HUES6 (cell line): ENCODE measurements around the gene KMT2E.
"Not testable (repeated sequence)": the region's sequence is repeated elsewhere in the genome, so short reads cannot be mapped to it uniquely, and the experiment has no call there.

Experiments
- H3K27ac ChIP-seq: 2 replicates; pipeline ENCODE4 v1.7.0; 2013; ENCODE audit warnings: low read depth, mild to moderate bottlenecking, low read length, inconsistent platforms
- H3K27me3 ChIP-seq: 2 replicates; pipeline ENCODE4 v1.6.1; 2013; ENCODE audit warnings: low read length; ENCODE audit not compliant: control insufficient read depth, insufficient read depth
- H3K36me3 ChIP-seq: 2 replicates; pipeline ENCODE4 v1.6.1; 2013; ENCODE audit warnings: low read length; ENCODE audit not compliant: control insufficient read depth, insufficient read depth
- H3K4me1 ChIP-seq: 2 replicates; pipeline ENCODE4 v1.6.1; 2013; ENCODE audit warnings: low read length; ENCODE audit not compliant: control insufficient read depth, insufficient read depth
- H3K4me3 ChIP-seq: 2 replicates; pipeline ENCODE4 v1.5.1; 2013; ENCODE audit warnings: low read depth, low read length
- H3K9ac ChIP-seq: one replicate; pipeline ENCODE4 v1.6.1; 2013; ENCODE audit warnings: mild to moderate bottlenecking, low read length
- H3K9me3 ChIP-seq: 2 replicates; pipeline ENCODE4 v1.6.1; 2013; ENCODE audit warnings: low read depth, low read length; ENCODE audit not compliant: control insufficient read depth, insufficient read depth

KMT2E gene

GRCh38 chr7:105030447-105030846 is 16.4 kb downstream of the KMT2E start:
- Histone ChIP-seq H3K27ac (no peak overlapping the region), H3K9me3 (no peaks in the 10 kb centered on the region), H3K9ac (no peak overlapping the region), H3K4me3 (no peak overlapping the region), H3K36me3 (peaks cover 2% of the 10 kb centered on the region; the same call in 1 of the 2 replicates), H3K4me1 (no peaks in the 10 kb centered on the region), H3K27me3 (no peaks in the 10 kb centered on the region)

- no peaks in the 10 kb centered on the region; the same call in 1 of the 2 replicates for H3K4me1 ChIP-seq
- H3K9me3 ChIP-seq: no peaks in the 10 kb centered on the region
- H3K27me3 ChIP-seq: no peaks in the 10 kb centered on the region
- H3K36me3 ChIP-seq: peaks cover 2% of the 10 kb centered on the region; the same call in 1 of the 2 replicates
- H3K27ac ChIP-seq: no peak overlapping the region
- no peak overlapping the region for H3K9ac ChIP-seq
- no peak overlapping the region for H3K4me3 ChIP-seq
These were observed 18.7 kb downstream of the KMT2E start for GRCh38 chr7:105032553-105033214.

GRCh38 chr7:105035349-105035748 is 21.3 kb downstream of the KMT2E start:
- Histone ChIP-seq H3K4me1 (no peaks in the 10 kb centered on the region; the same call in 1 of the 2 replicates), H3K27me3 (no peaks in the 10 kb centered on the region), H3K9ac (no peak overlapping the region), H3K36me3 (peaks cover 2% of the 10 kb centered on the region), H3K9me3 (no peaks in the 10 kb centered on the region), H3K27ac (no peak overlapping the region), H3K4me3 (no peak overlapping the region)

- Histone ChIP-seq H3K9me3 (no peaks in the 10 kb centered on the region), H3K27me3 (no peaks in the 10 kb centered on the region), H3K4me1 (no peaks in the 10 kb centered on the region; the same call in 1 of the 2 replicates), H3K36me3 (peaks cover 12% of the 10 kb centered on the region), H3K9ac (no peak overlapping the region), H3K4me3 (no peak overlapping the region), H3K27ac (no peak overlapping the region)
These were observed 22.5 kb downstream of the KMT2E start for GRCh38 chr7:105036217-105037168.

GRCh38 chr7:105037319-105037718 is 23.3 kb downstream of the KMT2E start:
- Histone ChIP-seq H3K36me3 (peaks cover 19% of the 10 kb centered on the region), H3K4me1 (no peaks in the 10 kb centered on the region; the same call in 1 of the 2 replicates)

DNA sequence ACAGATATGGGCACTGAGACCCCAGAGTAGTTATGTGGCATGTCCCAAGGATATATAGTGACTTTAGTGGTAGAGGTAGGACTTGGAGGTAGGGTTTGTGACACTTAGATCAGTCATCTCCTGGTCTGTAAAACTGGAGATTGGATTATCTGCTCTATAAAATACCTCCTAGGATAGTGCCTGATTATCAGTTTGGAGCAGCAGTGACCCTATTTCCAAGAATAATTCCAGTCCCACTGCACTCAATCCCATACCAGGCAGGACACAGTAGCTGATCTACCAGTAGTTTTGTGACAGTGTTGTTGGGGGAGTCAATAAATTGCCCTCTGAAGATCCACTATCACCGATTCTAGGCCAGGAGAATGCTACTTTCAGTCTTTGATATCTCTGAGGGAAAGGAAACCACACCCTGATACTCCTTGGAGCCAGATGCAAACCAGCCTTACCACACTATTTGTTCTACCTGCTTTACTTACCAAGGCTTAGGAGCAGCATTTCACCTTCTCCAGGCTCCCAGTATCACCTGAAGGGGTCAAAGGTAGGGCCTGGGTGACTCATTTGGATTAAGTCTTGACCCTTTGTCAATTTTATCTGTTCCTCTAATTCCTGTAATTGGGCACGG is 30.6 kb downstream of the KMT2E start:
- Histone ChIP-seq H3K4me3 (no peak overlapping the region), H3K9me3 (no peaks in the 10 kb centered on the region), H3K27me3 (no peaks in the 10 kb centered on the region), H3K27ac (no peak overlapping the region), H3K36me3 (peaks cover 77% of the 10 kb centered on the region), H3K9ac (no peak overlapping the region), H3K4me1 (no peaks in the 10 kb centered on the region)

More at GRCh38 chr7:105037319-105037718, 23.3 kb downstream of the KMT2E start:
- H3K27ac ChIP-seq: no peak overlapping the region
- no peak overlapping the region for H3K9ac ChIP-seq
- H3K4me3 ChIP-seq: no peak overlapping the region
- no peaks in the 10 kb centered on the region for H3K27me3 ChIP-seq
- H3K9me3 ChIP-seq: no peaks in the 10 kb centered on the region

GRCh38 chr7:105046414-105046813 is 32.4 kb downstream of the KMT2E start:
- no peak overlapping the region for H3K4me3 ChIP-seq
- no peaks in the 10 kb centered on the region for H3K27me3 ChIP-seq
- H3K36me3 ChIP-seq: peaks cover 83% of the 10 kb centered on the region
- H3K9me3 ChIP-seq: no peaks in the 10 kb centered on the region
- no peaks in the 10 kb centered on the region for H3K4me1 ChIP-seq
- H3K9ac ChIP-seq: no peak overlapping the region
- no peak overlapping the region for H3K27ac ChIP-seq

DNA sequence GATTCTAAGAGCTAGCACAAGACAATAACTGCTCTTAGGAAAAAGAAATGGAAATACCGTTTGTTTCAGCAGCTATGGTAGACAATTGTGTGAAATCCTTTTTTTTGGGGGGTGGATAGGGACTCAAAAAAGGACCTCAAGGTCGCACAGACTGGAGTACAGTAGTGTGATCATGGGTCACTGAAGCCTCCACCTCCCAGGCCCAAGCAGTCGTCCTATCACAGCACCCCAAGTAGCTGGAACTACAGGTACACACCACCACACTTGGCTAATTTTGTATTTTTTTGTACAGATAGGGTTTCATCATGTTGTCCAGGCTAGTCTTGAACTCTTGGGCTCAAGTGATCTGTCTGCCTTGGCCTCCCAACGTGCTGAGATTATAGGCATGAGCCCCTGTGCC is 33.9 kb downstream of the KMT2E start:
- Histone ChIP-seq H3K9ac (no peak overlapping the region), H3K27me3 (no peaks in the 10 kb centered on the region), H3K9me3 (no peaks in the 10 kb centered on the region), H3K36me3 (peaks cover 78% of the 10 kb centered on the region), H3K4me1 (no peaks in the 10 kb centered on the region), H3K4me3 (no peak overlapping the region), H3K27ac (no peak overlapping the region)

DNA sequence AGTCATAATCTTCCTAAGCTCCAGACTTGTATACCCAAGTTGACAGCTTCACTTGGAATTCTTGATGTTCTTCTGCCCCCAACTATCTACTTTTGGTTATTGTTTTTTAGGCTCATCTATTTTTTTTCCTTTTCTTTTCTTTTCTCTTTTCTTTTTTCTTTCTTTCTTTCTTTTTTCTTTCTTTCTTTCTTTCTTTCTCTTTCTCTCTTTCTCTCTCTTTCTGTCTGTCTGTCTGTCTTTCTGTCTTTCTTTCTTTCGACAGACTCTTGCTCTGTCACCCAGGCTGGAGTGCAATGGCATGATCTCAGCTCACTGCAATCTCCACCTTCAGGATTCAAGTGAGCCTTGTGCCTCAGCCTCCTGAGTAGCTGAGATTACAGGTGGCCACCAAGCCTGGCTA is 36.5 kb downstream of the KMT2E start:
- Histone ChIP-seq H3K9ac (no peak overlapping the region), H3K27ac (no peak overlapping the region), H3K36me3 (peaks cover 63% of the 10 kb centered on the region), H3K9me3 (no peaks in the 10 kb centered on the region), H3K27me3 (no peaks in the 10 kb centered on the region), H3K4me3 (no peak overlapping the region), H3K4me1 (no peaks in the 10 kb centered on the region)

DNA sequence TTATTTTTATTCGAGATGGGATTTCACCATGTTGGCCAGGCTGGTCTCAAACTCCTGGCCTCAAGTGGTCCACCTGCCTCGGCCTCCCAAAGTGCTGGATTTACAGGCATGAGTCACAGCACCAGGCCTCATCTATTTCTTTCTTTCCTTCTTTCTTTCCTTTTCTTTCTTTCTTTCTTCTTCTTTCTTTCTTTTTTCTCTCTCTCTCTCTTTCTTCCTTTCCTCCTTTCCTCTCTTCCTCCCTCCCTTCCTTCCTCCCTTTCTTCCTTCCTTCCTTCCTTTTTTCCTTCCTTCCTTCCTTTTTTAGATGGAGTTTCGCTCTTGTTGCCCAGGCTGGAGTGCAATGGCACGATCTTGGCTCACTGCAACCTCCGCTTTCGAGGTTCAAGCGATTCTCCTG is 36.9 kb downstream of the KMT2E start:
- H3K27me3 ChIP-seq, H3K4me1 ChIP-seq, H3K4me3 ChIP-seq, H3K9me3 ChIP-seq, H3K27ac ChIP-seq, H3K9ac ChIP-seq: not testable (repeated sequence)
- H3K36me3 ChIP-seq: peaks cover 59% of the 10 kb centered on the region

GRCh38 chr7:105055084-105055483 is 41.1 kb downstream of the KMT2E start:
- Histone ChIP-seq H3K9ac (no peak overlapping the region), H3K9me3 (no peaks in the 10 kb centered on the region), H3K36me3 (peaks cover 32% of the 10 kb centered on the region), H3K4me3 (no peak overlapping the region), H3K27me3 (no peaks in the 10 kb centered on the region), H3K4me1 (peaks cover 8% of the 10 kb centered on the region; the same call in 1 of the 2 replicates), H3K27ac (no peak overlapping the region)
